CD14-positive monocyte (primary cell): Measurements from ENCODE around the gene TMC3. TPM values are rescaled to one million over a fixed set of nuclear protein-coding genes. Genes with fewer than 3 reads are reported as not detected.

Experiments
- DNase-seq, 3 donors: peaks; one replicate each; pipeline ENCODE4 v3.0.0-alpha.2; 2011 to 2022
- H2AFZ ChIP-seq: 2 replicates; pipeline ENCODE4 v1.6.0; 2012; ENCODE audit warnings: mild to moderate bottlenecking, low read depth, low read length, inconsistent platforms; ENCODE audit not compliant: insufficient read depth, poor library complexity, severe bottlenecking
- H3K27ac ChIP-seq, 2 donors: 1 replicate in 1 of 2; 2 replicates in 1 of 2; pipeline ENCODE4 v1.5.1; 2012 to 2013; ENCODE audit warnings: low read length in 2 of 2, control low read depth in 1 of 2, inconsistent platforms in 1 of 2, low read depth in 1 of 2, mild to moderate bottlenecking in 1 of 2
- H3K27me3 ChIP-seq, 2 donors: one replicate each; pipeline versions ENCODE4 v1.6.0 to v1.6.1; 2011 to 2013; ENCODE audit warnings: low read length in 2 of 2; ENCODE audit not compliant: control insufficient read depth in 2 of 2, insufficient read depth in 2 of 2
- H3K36me3 ChIP-seq, 2 donors: replicated peaks in 1 of 2; 1 replicate in 1 of 2; 2 replicates in 1 of 2; pipeline versions ENCODE4 v1.5.1 to v1.6.1; 2012 to 2013; ENCODE audit warnings: low read length in 2 of 2, control low read depth in 1 of 2, inconsistent platforms in 1 of 2, mild to moderate bottlenecking in 1 of 2; ENCODE audit not compliant: insufficient read depth in 2 of 2, control insufficient read depth in 1 of 2
- H3K4me1 ChIP-seq, 2 donors: 1 replicate in 1 of 2; 2 replicates in 1 of 2; pipeline versions ENCODE4 v1.5.1 to v1.6.1; 2012 to 2013; ENCODE audit warnings: low read length in 2 of 2, control low read depth in 1 of 2, inconsistent platforms in 1 of 2, mild to moderate bottlenecking in 1 of 2, moderate library complexity in 1 of 2; ENCODE audit not compliant: insufficient read depth in 2 of 2, control insufficient read depth in 1 of 2
- H3K4me2 ChIP-seq: replicated peaks from 2 replicates; pipeline ENCODE3; 2012; ENCODE audit warnings: low read length, moderate library complexity, mild to moderate bottlenecking; ENCODE audit not compliant: poor library complexity, severe bottlenecking; ENCODE audit errors: extremely low read depth
- H3K4me3 ChIP-seq, 3 experiments: fragments of 200-600 bp in 1 of 3; sonication (generic) in 1 of 3; replicated peaks in 1 of 3; 1 replicate in 2 of 3; 2 replicates in 1 of 3; pipeline ENCODE4 v1.5.1; 2011 to 2013; ENCODE audit warnings: low read length in 3 of 3, mild to moderate bottlenecking in 3 of 3, control low read depth in 2 of 3, low read depth in 2 of 3, inconsistent platforms in 1 of 3, moderate library complexity in 1 of 3
- H3K79me2 ChIP-seq: 2 replicates; pipeline ENCODE4 v1.6.0; 2012; ENCODE audit warnings: mild to moderate bottlenecking, control low read depth, inconsistent platforms, low read length, moderate library complexity; ENCODE audit not compliant: insufficient read depth
- H3K9ac ChIP-seq: 2 replicates; pipeline ENCODE4 v1.6.0; 2017; ENCODE audit warnings: low read length, mild to moderate bottlenecking; ENCODE audit not compliant: insufficient read depth, poor library complexity, severe bottlenecking
- H3K9me3 ChIP-seq, 2 donors: replicated peaks in 1 of 2; 1 replicate in 1 of 2; 2 replicates in 1 of 2; pipeline versions ENCODE4 v1.5.1 to v1.6.1; 2012 to 2013; ENCODE audit warnings: low read length in 2 of 2, control low read depth in 1 of 2; ENCODE audit not compliant: control insufficient read depth in 1 of 2, insufficient read depth in 1 of 2
- H4K20me1 ChIP-seq: 2 replicates; pipeline ENCODE4 v1.6.0; 2012; ENCODE audit warnings: mild to moderate bottlenecking, low read length, control low read depth, moderate library complexity; ENCODE audit not compliant: insufficient read depth
- H3K27ac Mint-ChIP-seq, 7 donors: one replicate each; pipeline ENCODE4 v1.8.0; 2020; ENCODE audit warnings: mild to moderate bottlenecking in 7 of 7, mixed read lengths in 7 of 7, moderate library complexity in 6 of 7, inconsistent platforms in 2 of 7
- H3K27me3 Mint-ChIP-seq, 3 donors: one replicate each; pipeline ENCODE4 v1.8.0; 2021 to 2022; ENCODE audit warnings: low read depth in 3 of 3, mild to moderate bottlenecking in 3 of 3, mixed read lengths in 3 of 3, moderate library complexity in 3 of 3, inconsistent platforms in 1 of 3
- H3K36me3 Mint-ChIP-seq, 2 donors: one replicate each; pipeline ENCODE4 v1.8.0; 2020; ENCODE audit warnings: mixed read lengths in 2 of 2, inconsistent platforms in 1 of 2, mild to moderate bottlenecking in 1 of 2
- H3K4me1 Mint-ChIP-seq: one replicate; pipeline ENCODE4 v1.8.0; 2020; ENCODE audit warnings: mild to moderate bottlenecking, mixed read lengths
- H3K4me3 Mint-ChIP-seq, 2 donors: one replicate each; pipeline ENCODE4 v1.8.0; 2020; ENCODE audit warnings: mild to moderate bottlenecking in 2 of 2, mixed read lengths in 2 of 2, moderate library complexity in 1 of 2
- H3K9me3 Mint-ChIP-seq, 7 donors: one replicate each; pipeline ENCODE4 v1.8.0; 2020 to 2022; ENCODE audit warnings: mixed read lengths in 7 of 7, mild to moderate bottlenecking in 6 of 7, moderate library complexity in 6 of 7, inconsistent platforms in 2 of 7
- WGBS: methylation state at CpG from one replicate; pipeline ENCODE4 v1.1.5; 2013; ENCODE audit warnings: missing lambda C conversion rate; ENCODE audit not compliant: insufficient coverage; 5-methylcytosine and 5-hydroxymethylcytosine counted together
- intact Hi-C, 2 donors: fragments of 100-400 bp; cut with micrococcal nuclease; formaldehyde crosslinking; loops; one replicate each; pipeline versions ENCODE4 v1.15.0 to v1.15.1; 2023
- polyA plus RNA-seq, 3 donors: library from polyadenylated mRNA; depleted of rRNA in 1 of 3; unstranded in 2 of 3; stranded (reverse) in 1 of 3; fragments of 300-500 nt in 2 of 3; fragments of >200 nt in 1 of 3; fragmentation: Illumina TruSeq in 2 of 3; gene quantifications; 1 replicate in 2 of 3; 2 replicates in 1 of 3; pipeline ENCODE4 v1.2.3, GENCODE V29; 2012 to 2021
- TF ChIP-seq, protein P1 (sequence below): fragments of 200-600 bp; IDR thresholded peaks from one replicate; pipeline ENCODE4 v1.8.0; 2022; ENCODE audit warnings: antibody characterized with exemption, mild to moderate bottlenecking

The TMC3 gene
- polyA plus RNA-seq, 3 donors: not detected

DNA sequence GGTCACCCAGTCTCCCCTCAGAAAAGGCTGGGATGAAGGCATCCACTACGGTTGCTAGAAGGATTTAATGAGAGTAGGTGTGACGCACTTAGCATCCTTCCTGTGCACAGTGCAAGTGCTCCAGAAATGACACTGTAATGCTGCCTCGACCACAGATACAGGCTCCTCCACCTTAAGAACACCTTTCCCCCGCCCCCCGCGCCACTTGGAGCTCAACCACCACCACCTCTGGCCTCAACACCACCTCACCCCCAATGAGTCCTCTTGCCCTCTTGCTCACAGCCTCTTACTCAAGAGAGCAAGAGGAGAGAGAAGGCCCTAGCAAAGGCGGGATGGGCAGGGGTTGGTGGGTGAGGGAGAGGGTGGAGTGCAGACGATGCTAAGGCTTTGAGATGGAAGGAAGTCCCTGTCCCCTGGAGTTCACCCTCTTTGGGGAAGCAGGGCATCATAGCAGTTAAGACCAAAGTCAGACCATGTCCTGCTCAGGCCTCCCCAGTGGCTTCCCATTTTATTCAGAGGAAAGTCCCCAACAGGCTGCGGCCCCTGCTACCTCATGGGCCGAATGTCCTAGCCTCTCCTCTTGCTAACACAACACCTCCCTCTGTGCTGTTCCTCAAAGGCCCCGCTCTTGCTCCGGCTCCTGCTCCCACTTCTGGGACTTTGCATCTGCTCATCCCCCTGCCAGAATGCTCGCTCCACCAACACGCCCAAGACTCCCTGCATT is 58.4 kb downstream of the TMC3 start:
- intact Hi-C loops: no loop called here
- TF ChIP-seq, protein P1, sequence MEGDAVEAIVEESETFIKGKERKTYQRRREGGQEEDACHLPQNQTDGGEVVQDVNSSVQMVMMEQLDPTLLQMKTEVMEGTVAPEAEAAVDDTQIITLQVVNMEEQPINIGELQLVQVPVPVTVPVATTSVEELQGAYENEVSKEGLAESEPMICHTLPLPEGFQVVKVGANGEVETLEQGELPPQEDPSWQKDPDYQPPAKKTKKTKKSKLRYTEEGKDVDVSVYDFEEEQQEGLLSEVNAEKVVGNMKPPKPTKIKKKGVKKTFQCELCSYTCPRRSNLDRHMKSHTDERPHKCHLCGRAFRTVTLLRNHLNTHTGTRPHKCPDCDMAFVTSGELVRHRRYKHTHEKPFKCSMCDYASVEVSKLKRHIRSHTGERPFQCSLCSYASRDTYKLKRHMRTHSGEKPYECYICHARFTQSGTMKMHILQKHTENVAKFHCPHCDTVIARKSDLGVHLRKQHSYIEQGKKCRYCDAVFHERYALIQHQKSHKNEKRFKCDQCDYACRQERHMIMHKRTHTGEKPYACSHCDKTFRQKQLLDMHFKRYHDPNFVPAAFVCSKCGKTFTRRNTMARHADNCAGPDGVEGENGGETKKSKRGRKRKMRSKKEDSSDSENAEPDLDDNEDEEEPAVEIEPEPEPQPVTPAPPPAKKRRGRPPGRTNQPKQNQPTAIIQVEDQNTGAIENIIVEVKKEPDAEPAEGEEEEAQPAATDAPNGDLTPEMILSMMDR: no peak
- Histone ChIP-seq H3K36me3 (peaks cover 3 to 39% of the 10 kb centered on the region in 2 donors), H3K9me3 (no peaks in the 10 kb centered on the region), H3K27me3 (no peaks in the 10 kb centered on the region), H3K4me2 (no peak overlapping the region), H2AFZ (no peak overlapping the region), H3K4me3 (no peak overlapping the region), H3K79me2 (peaks cover 6% of the 10 kb centered on the region), H3K27ac (peak overlapping the region; percentile 10 to 12), H4K20me1 (peaks cover 15% of the 10 kb centered on the region), H3K9ac (no peak overlapping the region), H3K4me1 (peaks cover 30 to 37% of the 10 kb centered on the region in 2 donors)
- Mint-ChIP-seq H3K36me3 (peaks cover 53 to 55% of the 10 kb centered on the region in 2 donors), H3K4me3 (no peak overlapping the region), H3K27ac (peak overlapping the region in 6 of 7 donors; percentile 2 to 85 (median 71)), H3K27me3 (peaks cover 0 to 4% (median 0%) of the 10 kb centered on the region in 3 donors), H3K4me1 (peaks cover 49% of the 10 kb centered on the region), H3K9me3 (peaks cover 0 to 2% (median 0%) of the 10 kb centered on the region in 7 donors)
- DNase-seq: peak in 2 of 3 donors; percentile 45 to 71
- WGBS: 86% methylated on average over 7 of the region's 14 CpGs

DNA sequence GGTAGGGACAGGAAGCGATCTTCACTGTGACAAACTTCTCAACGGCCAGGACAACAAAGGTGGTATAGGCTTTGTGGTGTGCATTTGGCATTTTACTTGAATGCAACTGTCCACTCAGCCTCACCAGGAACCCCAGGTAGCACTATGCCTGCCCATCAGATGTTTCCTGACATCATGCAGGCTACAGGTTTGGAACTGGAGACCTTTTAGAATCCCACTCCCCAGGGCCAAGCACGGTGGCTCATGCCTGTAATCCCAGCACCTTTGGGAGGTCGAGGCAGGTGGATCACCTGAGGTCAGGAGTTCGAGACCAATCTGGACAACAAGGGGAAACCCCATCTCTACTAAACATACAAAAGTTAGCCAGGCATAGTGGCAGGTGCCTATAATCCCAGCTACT is 59.6 kb downstream of the TMC3 start:
- Histone ChIP-seq H3K27ac (peak overlapping the region in 1 of 2 donors; percentile 50), H3K79me2 (peaks cover 6% of the 10 kb centered on the region), H3K4me3 (no peak overlapping the region), H3K9ac (no peak overlapping the region), H3K36me3 (peaks cover 10 to 39% of the 10 kb centered on the region in 2 donors), H3K4me1 (peaks cover 40 to 50% of the 10 kb centered on the region in 2 donors), H3K9me3 (no peaks in the 10 kb centered on the region), H3K27me3 (no peaks in the 10 kb centered on the region), H3K4me2 (no peak overlapping the region), H2AFZ (no peak overlapping the region), H4K20me1 (peaks cover 28% of the 10 kb centered on the region)
- WGBS: 94% methylated on average over 3 of the region's 5 CpGs
- TF ChIP-seq, protein P1: no peak
- H3K36me3 Mint-ChIP-seq: peaks cover 60 to 62% of the 10 kb centered on the region in 2 donors
- H3K4me3 Mint-ChIP-seq: no peak overlapping the region
- DNase-seq: no peak
- peaks cover 61% of the 10 kb centered on the region for H3K4me1 Mint-ChIP-seq
- H3K27me3 Mint-ChIP-seq: peaks cover 0 to 4% (median 0%) of the 10 kb centered on the region in 3 donors
- intact Hi-C loops: no loop called here
- peak overlapping the region in 5 of 7 donors; percentile 32 to 83 (median 77) for H3K27ac Mint-ChIP-seq
- H3K9me3 Mint-ChIP-seq: peaks cover 0 to 2% (median 0%) of the 10 kb centered on the region in 7 donors
